ENCODE results near the gene HOXA7.

DNA sequence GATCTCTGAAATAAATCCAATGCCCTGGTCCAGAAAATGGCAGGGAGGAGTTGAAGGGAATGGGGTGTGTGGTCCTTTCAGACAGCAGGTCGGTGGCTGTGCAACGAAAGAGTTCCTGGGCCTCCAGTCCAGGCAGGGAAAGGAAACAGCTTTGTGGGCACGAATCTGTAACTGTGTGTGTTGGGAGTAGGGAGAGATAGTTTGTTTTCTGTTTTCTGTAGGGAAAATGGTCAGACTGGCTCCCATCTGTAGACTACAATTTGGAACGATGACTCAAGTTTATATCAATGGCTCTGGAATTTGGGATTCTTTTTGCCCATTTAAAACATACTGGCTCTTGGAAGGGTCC lies 11.4 kb upstream of the HOXA7 start:
- TF ChIP-seq, protein P1, sequence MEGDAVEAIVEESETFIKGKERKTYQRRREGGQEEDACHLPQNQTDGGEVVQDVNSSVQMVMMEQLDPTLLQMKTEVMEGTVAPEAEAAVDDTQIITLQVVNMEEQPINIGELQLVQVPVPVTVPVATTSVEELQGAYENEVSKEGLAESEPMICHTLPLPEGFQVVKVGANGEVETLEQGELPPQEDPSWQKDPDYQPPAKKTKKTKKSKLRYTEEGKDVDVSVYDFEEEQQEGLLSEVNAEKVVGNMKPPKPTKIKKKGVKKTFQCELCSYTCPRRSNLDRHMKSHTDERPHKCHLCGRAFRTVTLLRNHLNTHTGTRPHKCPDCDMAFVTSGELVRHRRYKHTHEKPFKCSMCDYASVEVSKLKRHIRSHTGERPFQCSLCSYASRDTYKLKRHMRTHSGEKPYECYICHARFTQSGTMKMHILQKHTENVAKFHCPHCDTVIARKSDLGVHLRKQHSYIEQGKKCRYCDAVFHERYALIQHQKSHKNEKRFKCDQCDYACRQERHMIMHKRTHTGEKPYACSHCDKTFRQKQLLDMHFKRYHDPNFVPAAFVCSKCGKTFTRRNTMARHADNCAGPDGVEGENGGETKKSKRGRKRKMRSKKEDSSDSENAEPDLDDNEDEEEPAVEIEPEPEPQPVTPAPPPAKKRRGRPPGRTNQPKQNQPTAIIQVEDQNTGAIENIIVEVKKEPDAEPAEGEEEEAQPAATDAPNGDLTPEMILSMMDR (IDR thresholded peaks at IDR 0.05), result no peak
- TF ChIP-seq POLR2A (IDR thresholded peaks at IDR 0.05), result no peak
